ENCODE results near the gene ZNF280D.
"Not testable (repeated sequence)": the region's sequence is repeated elsewhere in the genome, so short reads cannot be mapped to it uniquely, and the experiment has no call there.

Gene ZNF280D

GRCh38 chr15:56716334-56716733, 17.0 kb downstream of the ZNF280D start:
- no peak for DNase-seq

- no peak for DNase-seq
Measured at GRCh38 chr15:56715220-56715619, 18.1 kb downstream of the ZNF280D start.

GRCh38 chr15:56709502-56709901, 23.8 kb downstream of the ZNF280D start:
- not testable (repeated sequence) for DNase-seq

- no peak for DNase-seq
Measured at GRCh38 chr15:56699743-56700142, 33.6 kb downstream of the ZNF280D start.

GRCh38 chr15:56698270-56698669, 35.0 kb downstream of the ZNF280D start:
- no peak for DNase-seq

- DNase-seq, result no peak
Measured at GRCh38 chr15:56693761-56694160, 39.5 kb downstream of the ZNF280D start.

GRCh38 chr15:56690733-56691132, 42.6 kb downstream of the ZNF280D start:
- DNase-seq, result no peak

- peak in 1 of 58 donors; percentile 2 for DNase-seq
Measured at GRCh38 chr15:56683908-56684307, 49.4 kb downstream of the ZNF280D start.

GRCh38 chr15:56681113-56681512, 52.2 kb downstream of the ZNF280D start:
- no peak for DNase-seq

GRCh38 chr15:56679225-56679624, 54.1 kb downstream of the ZNF280D start:
- no peak for DNase-seq

- no peak for DNase-seq
Measured at GRCh38 chr15:56678571-56678970, 54.7 kb downstream of the ZNF280D start.

- DNase-seq, result no peak
Measured at GRCh38 chr15:56677271-56677670, 56.0 kb downstream of the ZNF280D start.

- DNase-seq, result no peak
Measured at GRCh38 chr15:56675930-56676329, 57.4 kb downstream of the ZNF280D start.

GRCh38 chr15:56674857-56675256, 58.5 kb downstream of the ZNF280D start:
- DNase-seq, result no peak

- no peak for DNase-seq
Measured at GRCh38 chr15:56672721-56673120, 60.6 kb downstream of the ZNF280D start.

- no peak for DNase-seq
Measured at GRCh38 chr15:56667517-56667916, 65.8 kb downstream of the ZNF280D start.

- no peak for DNase-seq
Measured at GRCh38 chr15:56660943-56661342, 72.4 kb downstream of the ZNF280D start.

GRCh38 chr15:56659197-56659596, 74.1 kb downstream of the ZNF280D start:
- DNase-seq, result no peak

GRCh38 chr15:56654624-56655023, 78.7 kb downstream of the ZNF280D start:
- no peak for DNase-seq

GRCh38 chr15:56654216-56654615, 79.1 kb downstream of the ZNF280D start:
- no peak for DNase-seq

- DNase-seq, result no peak
Measured at GRCh38 chr15:56653787-56654186, 79.5 kb downstream of the ZNF280D start.

GRCh38 chr15:56653107-56653506, 80.2 kb downstream of the ZNF280D start:
- DNase-seq, result no peak

GRCh38 chr15:56648311-56648710, 85.0 kb downstream of the ZNF280D start:
- no peak for DNase-seq

- no peak for DNase-seq
Measured at GRCh38 chr15:56640549-56640948, 92.8 kb downstream of the ZNF280D start.
